GM12878 (cell line): ENCODE results near the gene RPL29.

Source experiments
- JUNB ChIP-seq: IDR thresholded peaks from 2 replicates; pipeline ENCODE4 v1.6.1; 2016; ENCODE audit warnings: antibody characterized with exemption, mild to moderate bottlenecking
- RBBP5 ChIP-seq: fragments of 200-600 bp; sonication (generic); conservative IDR thresholded peaks from 2 replicates; pipeline ENCODE4 v1.6.1; 2016
- SMC3 ChIP-seq: IDR thresholded peaks from 2 replicates; pipeline ENCODE4 v1.6.1; 2011; ENCODE audit warnings: low read length, improper control_type of control experiment, borderline replicate concordance
- SP1 ChIP-seq: IDR thresholded peaks from one replicate; pipeline ENCODE4 v1.6.1; 2011; ENCODE audit warnings: low read depth, low read length

- TF ChIP-seq RBBP5, result no peak
- TF ChIP-seq SP1, result no peak
- no peak for TF ChIP-seq JUNB
- TF ChIP-seq SMC3, result no peak
Measured at GRCh38 chr3:51975852-51976549, 19.7 kb downstream of the RPL29 start.
